ENCODE results near the gene SRRM2.

DNA sequence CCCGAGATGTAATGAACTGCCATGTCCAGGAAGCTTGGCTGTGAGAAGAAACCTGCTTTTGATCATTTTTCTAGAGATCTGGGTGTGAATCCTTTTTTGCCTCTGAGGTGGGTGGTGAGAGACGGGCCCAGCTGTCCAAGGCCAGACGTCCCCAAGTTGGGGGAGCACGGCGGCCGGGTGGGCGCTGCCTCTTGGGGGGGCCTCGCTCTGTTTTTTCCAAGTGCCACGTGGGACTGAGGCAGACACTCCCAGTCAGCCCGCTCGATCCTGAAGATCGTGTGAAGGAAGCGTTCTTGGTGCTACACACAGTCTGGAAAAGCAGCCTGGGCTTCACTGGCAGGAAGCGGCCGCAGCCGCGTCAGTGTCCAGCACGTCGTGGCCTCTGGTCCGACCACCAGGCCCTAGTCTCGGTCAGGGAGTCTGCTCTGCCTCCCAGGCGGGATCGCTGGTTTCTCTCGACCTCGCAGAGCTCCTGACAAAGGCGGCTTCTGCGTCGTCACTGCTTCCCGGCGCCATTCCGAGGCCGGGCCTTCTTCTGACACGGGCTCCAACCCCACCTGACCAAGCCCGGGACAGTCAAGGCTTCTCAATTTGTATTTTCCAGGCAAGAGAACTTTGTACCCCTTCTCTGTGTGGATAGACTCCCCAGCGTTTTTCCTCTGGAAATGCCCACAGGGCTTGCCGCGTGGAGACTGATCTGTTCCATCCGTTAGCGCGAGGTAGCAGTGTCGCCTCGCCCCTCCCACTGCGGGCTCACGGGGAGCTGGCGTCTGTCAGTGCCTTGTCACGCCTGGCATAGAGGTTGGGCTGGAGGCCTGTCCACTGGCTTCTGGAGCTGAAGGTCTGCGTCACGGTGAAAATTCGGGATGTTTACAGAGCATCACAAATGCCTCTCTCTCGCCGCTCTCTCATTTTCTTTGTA lies 44.8 kb upstream of the SRRM2 start:
- TF ChIP-seq, protein P1, sequence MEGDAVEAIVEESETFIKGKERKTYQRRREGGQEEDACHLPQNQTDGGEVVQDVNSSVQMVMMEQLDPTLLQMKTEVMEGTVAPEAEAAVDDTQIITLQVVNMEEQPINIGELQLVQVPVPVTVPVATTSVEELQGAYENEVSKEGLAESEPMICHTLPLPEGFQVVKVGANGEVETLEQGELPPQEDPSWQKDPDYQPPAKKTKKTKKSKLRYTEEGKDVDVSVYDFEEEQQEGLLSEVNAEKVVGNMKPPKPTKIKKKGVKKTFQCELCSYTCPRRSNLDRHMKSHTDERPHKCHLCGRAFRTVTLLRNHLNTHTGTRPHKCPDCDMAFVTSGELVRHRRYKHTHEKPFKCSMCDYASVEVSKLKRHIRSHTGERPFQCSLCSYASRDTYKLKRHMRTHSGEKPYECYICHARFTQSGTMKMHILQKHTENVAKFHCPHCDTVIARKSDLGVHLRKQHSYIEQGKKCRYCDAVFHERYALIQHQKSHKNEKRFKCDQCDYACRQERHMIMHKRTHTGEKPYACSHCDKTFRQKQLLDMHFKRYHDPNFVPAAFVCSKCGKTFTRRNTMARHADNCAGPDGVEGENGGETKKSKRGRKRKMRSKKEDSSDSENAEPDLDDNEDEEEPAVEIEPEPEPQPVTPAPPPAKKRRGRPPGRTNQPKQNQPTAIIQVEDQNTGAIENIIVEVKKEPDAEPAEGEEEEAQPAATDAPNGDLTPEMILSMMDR (IDR thresholded peaks at IDR 0.05) = no peak
- TF ChIP-seq REST (IDR thresholded peaks at IDR 0.05; ENCODE audit: insufficient read depth in 1 of 2, low read depth in 2 of 2, low read length in 1 of 2) (no peak), SIN3A (IDR thresholded peaks at IDR 0.05; ENCODE audit: borderline replicate concordance, insufficient read depth, low read depth, low read length) (no peak)

Data from Panc1 (cell line).